ENCODE measurements around the gene KRTDAP.

The KRTDAP gene

DNA sequence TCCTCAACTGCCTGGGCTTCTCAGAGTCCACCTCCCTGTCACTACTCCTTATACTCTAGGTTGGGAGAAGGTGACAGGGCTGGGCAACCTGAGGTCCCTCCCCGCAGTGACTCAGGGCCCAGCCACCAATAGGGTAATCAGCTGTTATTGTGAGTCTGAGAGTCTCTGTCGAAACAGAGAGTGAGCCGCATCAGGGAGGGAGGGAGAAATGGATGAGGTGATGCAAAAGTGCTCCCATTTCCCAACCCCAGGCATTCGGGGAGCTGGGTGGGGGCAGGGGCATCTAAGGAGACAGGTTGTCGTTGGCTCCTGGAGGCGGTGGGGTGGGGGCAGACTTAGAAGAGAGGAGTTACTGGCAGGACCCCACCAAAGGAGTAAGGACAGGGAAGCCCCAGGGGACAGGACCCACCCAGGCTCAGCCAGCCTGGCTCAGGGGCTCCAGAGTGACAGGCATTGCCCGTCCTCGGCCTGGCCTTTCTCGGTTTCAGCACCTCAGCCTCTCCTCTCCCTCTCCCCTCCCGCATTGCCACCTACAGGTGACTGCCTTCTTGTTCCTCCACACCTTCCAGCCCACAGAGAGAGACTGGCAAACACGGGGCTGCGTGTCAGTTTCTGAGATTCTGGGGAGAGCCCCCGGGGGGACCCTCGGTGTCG is 23.5 kb upstream of the KRTDAP start, which contains the start of gene DMKN:
DMKN (minus strand) TSS at position 22 of the 654 bp plus-strand sequence. CDS start 174 bp downstream, outside the sequence.
- no peak for DNase-seq (ENCODE audit: low read depth in 1 of 2, low spot score in 1 of 2)

DNA sequence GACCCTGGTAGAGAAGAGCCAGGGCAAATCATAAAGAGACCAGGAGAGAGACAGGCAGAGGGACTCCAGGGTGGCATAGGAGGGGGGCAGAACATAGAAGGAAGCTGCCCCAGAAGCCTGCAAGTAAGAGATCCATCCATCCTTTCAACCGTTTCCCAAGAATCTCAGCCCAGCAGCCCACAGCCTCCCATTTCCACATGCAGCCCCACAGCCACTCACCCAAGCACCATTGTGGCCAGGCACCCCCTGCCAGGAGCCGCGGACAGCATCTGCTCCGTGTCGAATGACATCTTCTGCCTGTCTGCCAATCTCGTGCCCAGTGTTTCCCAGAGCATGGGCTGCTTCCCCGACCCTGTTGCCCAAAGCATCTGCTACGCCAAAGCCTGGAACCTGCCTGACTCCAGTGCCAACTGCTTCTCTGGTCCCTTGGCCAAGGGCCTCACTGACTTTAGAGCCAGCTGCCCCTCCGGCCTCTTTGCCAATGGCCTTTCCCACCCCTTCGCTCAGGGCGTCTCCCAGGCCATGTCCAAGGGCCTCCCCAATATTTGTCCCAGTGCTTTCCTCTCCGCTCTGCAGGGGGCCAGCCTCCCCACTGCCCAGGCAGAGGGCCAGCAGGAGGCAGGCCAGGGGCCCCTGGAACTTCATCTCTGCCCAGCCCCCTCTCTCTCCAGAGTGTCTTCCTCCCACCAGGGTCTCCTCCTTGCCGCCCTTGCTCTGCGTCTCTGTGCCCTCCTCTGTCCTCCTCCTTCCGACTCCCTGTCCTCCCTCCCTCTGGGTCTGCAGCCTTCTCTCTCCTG is 22.8 kb upstream of the KRTDAP start:
- DNase-seq (ENCODE audit: low read depth in 1 of 2, low spot score in 1 of 2), result no peak

DNA sequence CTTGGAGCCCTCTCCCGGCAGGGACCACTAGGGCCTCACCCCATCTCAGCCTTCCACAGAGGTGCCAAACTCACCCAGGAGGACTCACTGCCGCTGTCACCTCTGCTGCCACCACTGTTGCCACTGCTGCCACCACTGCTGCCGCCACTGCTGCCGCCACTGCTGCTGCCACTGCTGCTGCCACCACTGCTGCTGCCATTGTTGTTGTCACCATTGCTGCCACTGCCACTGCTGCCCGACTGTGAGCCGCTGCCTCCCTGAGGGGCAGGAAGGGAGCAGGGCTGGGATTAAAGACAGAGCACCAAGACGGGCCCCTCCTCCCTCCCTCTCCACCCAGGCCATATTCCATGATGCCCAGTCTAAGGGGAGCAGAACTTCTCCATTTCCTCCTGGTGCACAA is 21.1 kb upstream of the KRTDAP start:
- no peak for DNase-seq (ENCODE audit: low read depth in 1 of 2, low spot score in 1 of 2)

- no peak for DNase-seq (ENCODE audit: low read depth in 1 of 2, low spot score in 1 of 2)
These were observed 20.3 kb upstream of the KRTDAP start for GRCh38 chr19:35510626-35510964.

DNA sequence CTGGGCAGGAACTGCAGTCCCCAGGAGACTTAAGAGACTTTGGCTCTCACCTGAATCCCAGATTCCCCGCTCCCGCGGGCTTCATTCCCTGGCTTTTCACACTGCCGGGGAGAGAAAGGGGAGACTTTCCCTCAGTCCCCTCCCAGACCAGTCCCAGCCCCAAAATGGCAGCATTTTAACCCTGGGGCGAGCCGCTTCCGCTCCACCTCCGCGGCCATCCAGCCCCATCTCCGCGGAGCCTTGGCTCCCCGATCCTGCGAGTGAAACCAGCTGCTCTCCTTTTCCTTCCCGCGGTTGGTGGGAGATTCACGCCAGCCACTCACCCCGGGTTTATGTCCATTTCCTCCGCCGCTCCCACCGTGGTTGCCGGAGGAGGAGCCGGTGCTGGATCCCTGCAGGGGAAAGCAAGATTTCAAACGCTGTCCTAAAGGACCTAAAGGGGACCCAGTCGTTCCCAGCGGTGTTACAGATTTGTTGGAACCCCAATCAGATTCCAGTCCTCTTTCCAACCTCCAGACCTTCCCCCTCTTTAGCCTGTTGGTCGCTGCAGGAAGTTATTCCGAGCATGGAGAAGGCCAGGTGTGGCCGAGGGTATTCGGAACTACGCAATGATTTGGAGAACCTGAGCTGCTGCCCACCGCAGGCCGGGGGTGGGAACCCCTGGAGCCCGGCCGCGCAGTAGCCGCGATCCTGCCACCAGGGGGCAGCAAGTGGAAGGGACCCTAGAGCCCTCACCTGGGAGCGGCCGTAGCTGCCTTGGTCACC is 19.8 kb upstream of the KRTDAP start:
- DNase-seq (ENCODE audit: low read depth in 1 of 2, low spot score in 1 of 2), result peak; percentile 50 to 62

DNA sequence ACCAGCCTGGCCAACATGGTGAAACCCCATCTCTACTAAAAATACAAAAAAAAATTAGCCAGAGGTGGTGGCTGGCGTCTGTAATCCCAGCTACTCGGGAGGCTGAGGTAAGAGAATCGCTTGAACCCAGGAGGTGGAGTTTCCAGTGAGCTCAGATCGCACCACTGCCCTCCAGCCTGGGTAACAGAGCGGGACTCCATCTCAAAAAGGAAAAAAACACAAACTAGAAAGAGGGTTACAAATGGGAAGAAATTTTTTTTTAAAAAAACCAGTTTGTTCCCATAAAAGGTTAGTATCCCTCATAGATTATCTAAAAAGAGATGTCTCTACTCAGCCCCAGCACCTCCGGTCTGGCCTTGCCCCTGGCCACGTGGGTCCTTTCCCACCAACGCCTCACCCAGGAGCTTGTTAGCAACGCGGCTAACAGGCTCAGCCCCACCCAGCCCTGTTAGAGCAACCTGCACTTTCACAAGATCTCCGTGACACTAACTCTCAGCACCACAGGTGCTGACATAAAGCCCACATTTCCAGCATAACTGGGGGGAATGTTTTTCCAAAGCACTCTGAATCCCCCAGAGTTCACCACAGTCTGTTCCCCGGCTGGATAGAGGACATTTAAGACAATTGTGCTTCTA is 18.9 kb upstream of the KRTDAP start:
- no peak for DNase-seq (ENCODE audit: low read depth in 1 of 2, low spot score in 1 of 2)

DNA sequence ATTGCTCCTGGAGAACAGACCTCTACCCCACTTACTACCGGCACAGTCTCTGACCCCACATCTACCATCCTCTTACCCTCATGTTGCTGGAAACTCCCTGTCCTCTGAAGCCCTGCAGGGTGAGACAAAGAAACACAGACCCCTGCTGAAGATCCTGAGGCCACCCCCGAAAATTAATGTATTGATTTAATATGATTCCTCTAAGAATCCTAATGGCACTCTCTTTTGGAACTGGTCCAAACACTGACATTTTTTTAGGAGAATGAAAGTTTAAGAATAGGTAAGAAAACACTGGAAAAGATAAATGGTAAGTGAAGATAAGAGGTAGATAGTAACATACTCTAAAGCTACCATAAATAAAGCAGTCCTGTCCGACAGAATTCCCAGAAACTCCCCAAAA is 17.9 kb upstream of the KRTDAP start:
- no peak for DNase-seq (ENCODE audit: low read depth in 1 of 2, low spot score in 1 of 2)

- no peak for DNase-seq (ENCODE audit: low read depth in 1 of 2, low spot score in 1 of 2)
These were observed 17.3 kb upstream of the KRTDAP start for GRCh38 chr19:35507561-35507960.

GRCh38 chr19:35506011-35506410 is 15.7 kb upstream of the KRTDAP start:
- no peak for DNase-seq (ENCODE audit: low read depth in 1 of 2, low spot score in 1 of 2)

- no peak for DNase-seq (ENCODE audit: low read depth in 1 of 2, low spot score in 1 of 2)
These were observed 12.5 kb upstream of the KRTDAP start for GRCh38 chr19:35502751-35503150.

- DNase-seq (ENCODE audit: low read depth in 1 of 2, low spot score in 1 of 2), result no peak
These were observed 11.4 kb upstream of the KRTDAP start for GRCh38 chr19:35501684-35502083.

DNA sequence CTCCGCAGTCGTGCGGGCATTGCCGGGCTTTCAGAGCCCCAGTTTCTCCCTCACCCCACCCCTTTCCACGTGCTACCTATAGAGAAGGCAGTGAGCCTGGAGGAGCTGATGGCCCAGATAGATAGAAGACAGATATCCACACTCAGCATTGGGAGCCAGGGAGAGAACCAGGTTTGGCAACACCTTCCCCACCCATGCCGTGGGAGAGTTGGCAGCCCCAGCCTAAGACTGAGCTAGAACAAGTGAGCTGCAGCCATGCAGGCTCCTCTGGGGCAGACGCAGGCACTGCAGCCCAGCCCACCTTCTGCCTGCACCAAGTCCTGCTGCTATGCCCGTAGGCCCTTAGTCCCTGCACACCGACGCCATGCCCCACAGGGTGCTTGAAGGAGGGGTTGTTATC is 10.3 kb upstream of the KRTDAP start:
- DNase-seq (ENCODE audit: low read depth in 1 of 2, low spot score in 1 of 2), result no peak

DNA sequence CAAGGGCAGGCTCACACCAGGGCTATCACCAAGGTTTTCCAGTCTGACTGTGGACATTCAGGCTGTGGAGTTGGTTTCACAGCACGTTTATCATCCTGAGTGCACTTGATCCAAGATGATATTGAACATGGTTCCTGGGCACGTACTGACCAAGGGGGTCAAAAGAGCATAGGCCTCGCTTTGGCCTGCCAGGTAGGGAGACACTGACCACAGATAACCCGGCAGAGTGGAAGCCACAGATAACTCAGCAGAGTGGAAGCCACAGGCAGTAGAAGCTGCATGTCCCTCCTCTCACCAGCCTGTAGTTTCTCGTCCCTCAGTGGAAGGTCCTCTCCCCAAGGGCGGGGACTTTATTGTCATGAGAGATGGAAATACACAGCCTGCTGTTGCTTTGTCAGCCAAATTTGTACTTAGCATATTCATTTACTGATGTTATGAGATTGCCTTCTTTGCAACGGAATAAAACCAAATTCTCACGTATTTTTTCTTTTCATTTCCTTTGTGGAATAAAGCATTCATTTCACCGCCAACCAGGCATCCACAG is 8.8 kb upstream of the KRTDAP start:
- DNase-seq (ENCODE audit: low read depth in 1 of 2, low spot score in 1 of 2), result no peak

- no peak for DNase-seq (ENCODE audit: low read depth in 1 of 2, low spot score in 1 of 2)
These were observed 8.0 kb upstream of the KRTDAP start for GRCh38 chr19:35498220-35498619.

DNA sequence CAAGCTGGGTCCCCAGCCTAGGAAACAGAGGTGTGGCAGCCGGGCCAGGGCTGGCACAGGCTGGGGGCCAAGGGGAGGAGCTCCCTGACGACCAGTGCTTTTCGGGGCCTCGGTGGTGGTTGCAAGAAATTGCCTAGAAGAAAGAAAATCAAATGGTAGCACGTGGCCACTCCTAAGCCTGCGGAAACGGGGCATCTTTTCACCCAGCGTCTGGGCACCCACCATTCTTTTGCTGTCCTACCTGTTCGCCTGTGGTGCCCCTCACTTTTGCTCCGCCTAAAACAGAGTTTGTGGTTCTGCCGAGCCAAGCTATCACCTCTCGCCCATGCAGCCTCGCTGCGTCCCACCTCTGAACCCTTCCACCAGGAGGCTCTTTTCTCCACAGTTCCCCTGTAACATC is 7.1 kb upstream of the KRTDAP start:
- DNase-seq (ENCODE audit: low read depth in 1 of 2, low spot score in 1 of 2), result no peak

GRCh38 chr19:35495107-35496064 is 5.1 kb upstream of the KRTDAP start:
- peak; percentile 63 to 74 for DNase-seq (ENCODE audit: low read depth in 1 of 2, low spot score in 1 of 2)

DNA sequence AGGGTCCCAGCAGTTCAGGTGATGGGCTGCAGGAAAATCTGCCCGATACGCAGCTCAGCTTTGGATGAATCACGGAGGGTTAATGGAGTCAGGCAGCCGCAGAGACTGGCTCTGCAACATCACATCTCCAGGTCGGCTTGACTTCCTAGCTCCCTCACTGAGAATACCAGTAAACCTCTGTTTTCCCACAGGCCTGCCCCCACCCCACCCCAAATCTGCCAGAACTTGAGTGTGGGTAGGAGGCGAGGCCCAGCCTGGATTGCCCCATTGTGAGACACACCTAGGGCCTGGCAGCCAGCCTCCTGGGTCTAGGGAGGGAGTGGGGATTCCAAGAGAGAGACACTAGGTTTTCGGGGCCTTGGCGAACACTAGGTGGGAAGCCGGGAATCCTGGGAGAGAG is 3.7 kb upstream of the KRTDAP start:
- DNase-seq (ENCODE audit: low read depth in 1 of 2, low spot score in 1 of 2), result no peak

DNA sequence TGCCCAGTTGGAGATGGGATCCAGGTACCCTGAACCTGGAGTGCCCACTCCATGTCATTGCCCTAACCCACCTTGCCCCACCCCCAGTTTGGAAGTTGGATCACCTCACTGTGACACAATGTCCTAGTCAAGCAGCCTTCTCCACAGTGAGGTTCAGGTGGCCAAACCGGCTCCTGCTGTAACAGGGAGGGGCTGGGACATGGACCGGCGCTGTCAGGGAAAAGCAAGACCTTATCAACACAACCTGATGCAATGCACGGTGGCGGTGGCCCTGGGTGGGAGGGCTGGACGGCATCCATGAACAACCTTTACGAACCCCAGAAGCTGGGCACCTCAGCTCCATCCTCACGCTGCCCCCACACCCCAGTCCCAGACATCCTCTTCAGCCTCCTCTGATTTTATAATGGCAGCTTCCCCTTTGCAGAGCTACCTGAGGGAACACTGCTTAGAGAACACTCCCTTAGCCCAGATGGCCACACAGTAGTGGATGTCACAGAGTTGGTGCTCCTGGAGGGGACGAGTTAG is 1.6 kb upstream of the KRTDAP start:
- no peak for DNase-seq (ENCODE audit: low read depth in 1 of 2, low spot score in 1 of 2)

- DNase-seq (ENCODE audit: low read depth in 1 of 2, low spot score in 1 of 2), result no peak
These were observed 1.6 kb downstream of the KRTDAP start for GRCh38 chr19:35488677-35489076.

GRCh38 chr19:35487656-35488182 is 2.5 kb downstream of the KRTDAP start:
- no peak for DNase-seq (ENCODE audit: low read depth in 1 of 2, low spot score in 1 of 2)
